GM19043 (cell line): ENCODE results near the gene INPP5A.

Experiments used
- ATAC-seq: cut with Tn5 transposase; IDR thresholded peaks from one replicate; pipeline ENCODE4 v1.9.1; 2021; ENCODE audit warnings: low read depth; ENCODE audit not compliant: unreplicated experiment

INPP5A gene

GRCh38 chr10:132804785-132805426 is 267.3 kb downstream of the INPP5A start:
- ATAC-seq = no peak

DNA sequence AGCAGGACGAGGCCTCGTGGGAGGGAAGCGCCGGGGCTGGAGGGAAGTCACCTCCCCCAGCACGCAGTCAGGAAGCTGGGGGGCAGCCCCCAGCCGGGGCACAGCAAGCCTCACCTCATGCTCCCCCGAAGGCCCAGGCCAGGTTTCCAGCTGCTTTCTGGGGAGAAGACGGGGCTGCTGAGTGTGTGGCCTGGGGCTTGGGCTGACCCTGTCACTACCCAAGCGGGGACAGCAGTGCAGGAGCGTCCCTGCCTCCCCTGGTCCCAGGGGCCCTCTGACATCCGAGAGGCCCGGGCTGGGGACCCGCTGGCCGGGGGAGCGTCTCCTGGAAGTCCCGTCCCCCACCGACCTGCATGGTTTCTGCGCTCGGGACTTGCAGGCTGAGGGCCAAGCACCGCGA is 268.0 kb downstream of the INPP5A start:
- ATAC-seq = no peak

DNA sequence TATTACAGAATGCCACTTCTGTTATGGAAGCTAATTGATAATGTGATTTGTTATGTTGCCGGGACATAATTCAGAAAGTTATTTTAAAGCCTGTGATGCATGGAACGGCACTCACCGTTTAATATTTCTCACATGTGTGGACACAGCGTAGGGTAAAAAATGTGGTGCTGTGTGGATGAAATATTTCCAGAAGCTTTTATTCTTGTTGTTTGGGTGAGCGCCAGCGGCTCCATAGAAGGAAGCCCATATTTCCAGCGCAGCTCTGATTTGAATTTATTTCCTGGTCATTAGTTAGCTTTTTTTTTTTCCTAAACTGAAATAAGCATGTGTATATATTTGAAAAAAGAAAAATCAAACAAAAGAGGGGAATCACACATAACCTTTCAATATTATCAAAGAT is 268.5 kb downstream of the INPP5A start:
- no peak for ATAC-seq

DNA sequence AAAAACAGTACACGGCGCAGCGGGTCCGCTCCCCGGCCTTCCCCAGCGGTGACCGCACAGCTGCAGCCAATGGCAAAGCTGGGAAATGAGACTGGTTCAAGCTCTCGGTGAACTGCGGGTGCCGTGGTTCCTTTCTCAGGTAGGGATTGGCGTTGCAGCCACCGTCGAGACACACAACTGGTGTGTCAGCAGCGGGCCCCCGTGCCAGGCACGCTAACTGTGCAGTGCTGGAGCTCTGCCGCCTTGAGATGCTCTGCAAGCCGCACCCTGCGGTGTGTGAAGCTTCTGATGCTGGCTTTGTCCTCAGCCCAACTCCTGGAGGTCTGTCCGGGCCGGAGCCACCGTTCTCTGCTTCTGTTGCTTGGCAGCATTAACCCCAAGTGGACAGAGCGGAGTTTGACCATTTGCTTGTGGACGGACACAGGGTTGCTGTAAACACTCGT is 269.0 kb downstream of the INPP5A start:
- no peak for ATAC-seq

- no peak for ATAC-seq
Observed at GRCh38 chr10:132807621-132808049, 270.0 kb downstream of the INPP5A start.

GRCh38 chr10:132808383-132809231 is 271.0 kb downstream of the INPP5A start:
- no peak for ATAC-seq

DNA sequence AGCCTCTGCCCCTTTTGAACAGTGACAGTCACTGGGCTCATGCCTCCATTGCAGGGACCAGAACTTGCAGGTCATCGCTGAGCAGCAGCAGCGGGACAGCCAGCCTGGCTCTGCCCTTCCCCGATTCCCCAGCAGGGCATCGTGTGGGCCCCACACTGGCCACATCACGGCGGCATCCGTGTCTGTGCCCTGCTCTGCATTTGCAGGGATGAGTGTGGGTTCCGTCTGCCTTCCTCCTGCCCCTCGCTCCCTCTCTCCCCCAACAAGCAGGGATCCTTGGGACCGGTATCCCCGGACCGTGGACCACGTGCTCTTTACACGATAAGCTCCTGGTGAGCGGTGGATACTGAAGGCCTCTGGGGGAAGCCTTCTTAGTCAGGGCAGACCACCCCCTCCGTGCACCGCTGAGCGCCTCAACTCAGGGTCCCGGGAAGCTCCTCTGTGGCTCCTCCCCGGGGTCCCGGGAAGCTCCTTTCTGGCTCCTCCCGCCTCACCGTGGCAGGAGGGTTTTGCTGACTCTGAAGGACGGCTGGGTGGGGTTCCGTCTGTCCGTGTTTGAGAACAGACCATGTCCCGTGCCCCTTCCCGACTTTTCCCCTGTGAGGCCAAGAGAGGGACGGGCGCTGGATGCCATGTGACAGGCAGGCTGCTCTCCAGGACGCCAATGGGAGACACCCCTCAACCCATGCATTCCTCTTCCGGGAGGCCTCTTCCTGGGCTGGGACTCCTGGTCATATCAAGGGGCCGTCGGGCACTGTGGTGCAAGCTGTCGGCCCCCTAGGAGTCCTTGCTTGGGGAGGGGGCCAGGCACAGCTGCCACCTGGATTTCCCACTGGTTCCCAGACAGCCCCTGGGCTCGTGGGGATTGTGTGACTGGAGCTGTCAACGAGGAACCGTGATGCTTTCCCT is 271.9 kb downstream of the INPP5A start:
- ATAC-seq = no peak

- no peak for ATAC-seq
Observed at GRCh38 chr10:132810141-132810806, 272.7 kb downstream of the INPP5A start.

GRCh38 chr10:132810807-132811700 is 273.5 kb downstream of the INPP5A start:
- no peak for ATAC-seq

GRCh38 chr10:132811891-132812481 is 274.4 kb downstream of the INPP5A start:
- ATAC-seq = no peak

DNA sequence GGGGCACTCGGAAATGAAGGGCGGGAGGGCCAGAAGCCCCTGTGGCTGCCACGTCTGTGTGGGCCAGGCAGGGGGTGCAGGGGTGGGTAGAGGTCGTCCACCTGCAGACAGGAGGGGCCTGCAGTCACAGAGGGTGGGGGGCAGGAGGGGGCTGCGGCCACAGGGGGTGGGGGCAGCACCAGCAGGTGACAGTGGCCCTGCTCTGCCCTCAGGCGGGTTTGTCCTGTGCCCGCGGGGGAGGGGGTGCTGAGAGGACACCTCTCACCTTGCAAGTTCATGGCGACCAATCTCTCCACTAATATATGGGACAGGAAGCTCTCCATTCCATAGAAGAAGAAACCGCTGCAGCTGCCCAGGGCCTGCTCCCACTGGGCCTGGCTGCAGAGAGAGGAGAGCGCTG is 274.9 kb downstream of the INPP5A start:
- ATAC-seq = no peak

- ATAC-seq = no peak
Observed at GRCh38 chr10:132813001-132813401, 275.4 kb downstream of the INPP5A start.

DNA sequence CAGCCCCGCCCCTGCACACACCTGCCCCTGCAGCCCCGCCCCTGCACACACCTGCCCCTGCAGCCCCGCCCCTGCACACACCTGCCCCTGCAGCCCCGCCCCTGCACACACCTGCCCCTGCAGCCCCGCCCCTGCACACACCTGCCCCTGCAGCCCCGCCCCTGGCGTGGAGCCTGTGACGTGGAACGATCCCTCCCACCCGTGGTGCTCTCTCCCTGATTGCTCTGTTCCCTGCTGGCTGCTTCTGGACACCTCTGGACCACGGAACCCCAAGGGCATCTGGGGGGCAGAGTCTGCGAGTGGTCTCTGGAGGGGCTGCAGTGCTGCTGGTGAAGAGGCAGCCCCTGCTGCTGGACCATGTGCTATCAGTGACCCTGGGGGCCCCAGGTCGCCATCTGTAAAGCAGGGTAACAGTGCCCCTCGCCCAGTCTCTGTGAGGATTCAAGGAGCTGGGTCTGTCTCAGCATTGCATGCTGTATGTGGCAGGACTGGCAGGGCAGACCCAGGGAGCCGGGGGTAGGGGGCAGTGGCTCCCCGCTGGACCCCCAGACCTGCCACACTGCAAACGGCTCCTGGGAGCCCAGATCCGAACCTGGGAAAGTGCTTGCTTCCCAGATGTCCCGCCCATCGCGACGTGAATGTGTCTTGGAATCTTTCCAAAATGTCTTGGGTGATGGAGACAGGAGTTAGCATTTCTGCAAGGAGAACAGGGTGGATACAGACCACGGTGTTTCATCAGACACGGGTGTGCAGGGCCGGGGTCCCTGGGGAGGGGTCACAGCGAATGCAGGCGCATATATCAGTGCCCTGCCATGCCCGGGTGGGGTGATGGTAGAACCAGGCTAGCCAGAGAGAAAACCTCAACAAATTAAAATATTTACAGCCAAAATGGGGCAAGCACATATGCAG is 276.2 kb downstream of the INPP5A start:
- ATAC-seq = no peak

GRCh38 chr10:132814469-132814856 is 276.9 kb downstream of the INPP5A start:
- no peak for ATAC-seq

DNA sequence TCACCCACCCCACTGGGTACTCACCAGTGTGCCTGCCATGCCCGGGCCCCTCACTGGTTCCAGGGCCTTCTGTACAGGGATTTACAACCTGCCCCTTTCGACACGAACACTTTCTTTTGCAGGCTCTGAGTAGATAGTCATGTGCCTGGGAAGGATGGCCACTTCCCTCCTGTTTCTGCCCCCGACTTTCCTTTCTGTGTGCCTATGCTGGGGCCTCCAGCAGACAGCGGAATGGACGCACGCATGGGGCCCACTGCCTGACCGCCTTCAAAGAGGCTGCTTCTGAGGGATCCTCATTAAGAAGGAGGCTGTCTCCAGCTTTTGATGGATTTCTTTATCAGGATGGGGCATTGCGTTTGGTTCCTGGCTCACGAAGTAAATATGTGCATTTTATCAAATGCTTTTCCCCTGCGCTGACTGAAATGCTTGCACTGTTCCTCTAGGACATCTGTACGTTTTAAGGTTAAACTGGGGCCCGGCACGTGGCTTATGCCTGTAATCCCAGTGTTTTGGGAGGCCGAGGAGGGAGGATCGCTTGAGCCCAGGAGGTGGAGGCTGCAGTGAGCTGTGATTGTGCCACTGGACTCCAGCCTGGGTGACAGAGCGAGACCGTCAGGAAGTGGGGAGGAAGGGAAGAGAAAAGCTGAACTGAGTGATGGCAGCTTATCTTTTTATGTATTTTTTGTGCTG is 277.7 kb downstream of the INPP5A start:
- no peak for ATAC-seq

- no peak for ATAC-seq
Observed at GRCh38 chr10:132816718-132817117, 279.1 kb downstream of the INPP5A start.

- ATAC-seq = no peak
Observed at GRCh38 chr10:132817701-132818211, 280.2 kb downstream of the INPP5A start.
